ENCODE measurements around the gene ARHGEF7.

ARHGEF7 gene

GRCh38 chr13:111259058-111259457 is 143.9 kb downstream of the ARHGEF7 start:
- Histone ChIP-seq H3K4me3 (ENCODE audit: insufficient read length, low read depth) (no peak overlapping the region), H3K27me3 (ENCODE audit: insufficient read depth, insufficient read length) (no peaks in the 10 kb centered on the region), H3K9me3 (ENCODE audit: insufficient read depth, low read length) (peaks cover 7% of the 10 kb centered on the region; the same call in 1 of the 2 replicates), H3K36me3 (ENCODE audit: insufficient read depth, insufficient read length, low read length) (peaks cover 44% of the 10 kb centered on the region), H3K9ac (ENCODE audit: insufficient read length, low read depth) (no peak overlapping the region), H3K4me1 (ENCODE audit: insufficient read depth, insufficient read length) (no peaks in the 10 kb centered on the region)
- DNase-seq (ENCODE audit: low read depth, low spot score), result no peak
- TF ChIP-seq ZNF274 (IDR thresholded peaks at IDR 0.05; ENCODE audit: low read depth, low read length), result no peak
- TF ChIP-seq YY1 (IDR thresholded peaks at IDR 0.05; ENCODE audit: insufficient read depth, insufficient read length), result no peak
- no peak for TF ChIP-seq SUZ12 (IDR thresholded peaks at IDR 0.05; ENCODE audit: extremely low read depth, insufficient read depth, insufficient read length)

DNA sequence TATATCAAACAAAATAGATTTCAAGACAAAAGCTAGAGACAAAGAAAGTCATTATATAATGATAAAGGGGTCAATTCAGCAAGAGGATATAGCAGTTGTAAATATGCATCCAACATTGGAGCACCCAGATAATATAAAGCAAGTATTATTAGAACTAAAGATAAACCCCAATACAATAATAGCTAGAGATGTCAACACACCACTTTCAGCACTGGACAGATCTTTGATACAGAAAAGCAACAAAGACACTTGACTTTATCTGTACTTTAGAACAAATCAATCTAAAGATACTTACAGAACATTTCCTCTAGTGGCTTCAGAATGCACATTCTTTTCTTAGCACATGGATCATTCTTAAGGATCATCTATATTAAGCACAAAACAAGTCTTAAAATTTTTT is 146.2 kb downstream of the ARHGEF7 start:
- DNase-seq (ENCODE audit: low read depth, low spot score), result no peak
- Histone ChIP-seq H3K27me3 (ENCODE audit: insufficient read depth, insufficient read length) (no peaks in the 10 kb centered on the region), H3K9ac (ENCODE audit: insufficient read length, low read depth) (no peak overlapping the region), H3K4me3 (ENCODE audit: insufficient read length, low read depth) (no peak overlapping the region), H3K4me1 (ENCODE audit: insufficient read depth, insufficient read length) (no peaks in the 10 kb centered on the region), H3K36me3 (ENCODE audit: insufficient read depth, insufficient read length, low read length) (peaks cover 41% of the 10 kb centered on the region), H3K9me3 (ENCODE audit: insufficient read depth, low read length) (peaks cover 6% of the 10 kb centered on the region; the same call in 1 of the 2 replicates)
- no peak for TF ChIP-seq ZNF274 (IDR thresholded peaks at IDR 0.05; ENCODE audit: low read depth, low read length)
- no peak for TF ChIP-seq YY1 (IDR thresholded peaks at IDR 0.05; ENCODE audit: insufficient read depth, insufficient read length)
- no peak for TF ChIP-seq SUZ12 (IDR thresholded peaks at IDR 0.05; ENCODE audit: extremely low read depth, insufficient read depth, insufficient read length)

- Histone ChIP-seq H3K4me3 (ENCODE audit: insufficient read length, low read depth) (no peak overlapping the region), H3K9ac (ENCODE audit: insufficient read length, low read depth) (no peak overlapping the region), H3K9me3 (ENCODE audit: insufficient read depth, low read length) (peaks cover 6% of the 10 kb centered on the region; the same call in 1 of the 2 replicates), H3K4me1 (ENCODE audit: insufficient read depth, insufficient read length) (no peaks in the 10 kb centered on the region), H3K27me3 (ENCODE audit: insufficient read depth, insufficient read length) (no peaks in the 10 kb centered on the region), H3K36me3 (ENCODE audit: insufficient read depth, insufficient read length, low read length) (peaks cover 43% of the 10 kb centered on the region)
- no peak for TF ChIP-seq YY1 (IDR thresholded peaks at IDR 0.05; ENCODE audit: insufficient read depth, insufficient read length)
- TF ChIP-seq ZNF274 (IDR thresholded peaks at IDR 0.05; ENCODE audit: low read depth, low read length), result no peak
- TF ChIP-seq SUZ12 (IDR thresholded peaks at IDR 0.05; ENCODE audit: extremely low read depth, insufficient read depth, insufficient read length), result no peak
- no peak for DNase-seq (ENCODE audit: low read depth, low spot score)
These were observed 147.2 kb downstream of the ARHGEF7 start for GRCh38 chr13:111262281-111262680.

DNA sequence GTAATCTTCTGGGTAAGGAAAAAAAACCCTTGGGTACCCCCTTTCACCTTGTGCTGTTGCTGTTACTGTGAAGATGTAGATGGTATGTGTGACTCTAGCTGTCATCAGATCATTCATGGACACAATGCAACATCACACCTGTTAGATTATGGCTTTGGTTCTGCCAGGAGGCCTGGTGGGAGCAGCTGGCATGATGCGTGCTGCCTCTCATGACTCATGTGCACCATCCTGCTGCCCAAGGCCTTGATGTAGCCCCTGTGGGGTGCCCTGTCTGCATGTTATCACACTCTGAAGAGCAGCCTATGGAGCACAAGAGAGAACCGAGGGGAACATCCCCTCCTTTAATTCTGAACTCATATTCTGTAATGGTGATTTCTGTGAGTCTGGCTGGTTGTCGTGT is 147.6 kb downstream of the ARHGEF7 start:
- no peaks in the 10 kb centered on the region for H3K4me1 ChIP-seq (ENCODE audit: insufficient read depth, insufficient read length)
- peaks cover 2% of the 10 kb centered on the region; the same call in 1 of the 2 replicates for H3K9me3 ChIP-seq (ENCODE audit: insufficient read depth, low read length)
- H3K9ac ChIP-seq (ENCODE audit: insufficient read length, low read depth), result no peak overlapping the region
- no peak for DNase-seq (ENCODE audit: low read depth, low spot score)
- H3K27me3 ChIP-seq (ENCODE audit: insufficient read depth, insufficient read length), result no peaks in the 10 kb centered on the region
- no peak overlapping the region for H3K4me3 ChIP-seq (ENCODE audit: insufficient read length, low read depth)
- H3K36me3 ChIP-seq (ENCODE audit: insufficient read depth, insufficient read length, low read length), result peaks cover 43% of the 10 kb centered on the region
- no peak for TF ChIP-seq YY1 (IDR thresholded peaks at IDR 0.05; ENCODE audit: insufficient read depth, insufficient read length)
- TF ChIP-seq SUZ12 (IDR thresholded peaks at IDR 0.05; ENCODE audit: extremely low read depth, insufficient read depth, insufficient read length), result no peak
- TF ChIP-seq ZNF274 (IDR thresholded peaks at IDR 0.05; ENCODE audit: low read depth, low read length), result no peak

GRCh38 chr13:111263566-111263965 is 148.5 kb downstream of the ARHGEF7 start:
- Histone ChIP-seq H3K36me3 (ENCODE audit: insufficient read depth, insufficient read length, low read length) (peaks cover 41% of the 10 kb centered on the region), H3K9ac (ENCODE audit: insufficient read length, low read depth) (no peak overlapping the region), H3K4me3 (ENCODE audit: insufficient read length, low read depth) (no peak overlapping the region), H3K27me3 (ENCODE audit: insufficient read depth, insufficient read length) (no peaks in the 10 kb centered on the region), H3K4me1 (ENCODE audit: insufficient read depth, insufficient read length) (no peaks in the 10 kb centered on the region), H3K9me3 (ENCODE audit: insufficient read depth, low read length) (no peaks in the 10 kb centered on the region)
- DNase-seq (ENCODE audit: low read depth, low spot score), result no peak
- TF ChIP-seq ZNF274 (IDR thresholded peaks at IDR 0.05; ENCODE audit: low read depth, low read length) (no peak), SUZ12 (IDR thresholded peaks at IDR 0.05; ENCODE audit: extremely low read depth, insufficient read depth, insufficient read length) (no peak), YY1 (IDR thresholded peaks at IDR 0.05; ENCODE audit: insufficient read depth, insufficient read length) (no peak)

DNA sequence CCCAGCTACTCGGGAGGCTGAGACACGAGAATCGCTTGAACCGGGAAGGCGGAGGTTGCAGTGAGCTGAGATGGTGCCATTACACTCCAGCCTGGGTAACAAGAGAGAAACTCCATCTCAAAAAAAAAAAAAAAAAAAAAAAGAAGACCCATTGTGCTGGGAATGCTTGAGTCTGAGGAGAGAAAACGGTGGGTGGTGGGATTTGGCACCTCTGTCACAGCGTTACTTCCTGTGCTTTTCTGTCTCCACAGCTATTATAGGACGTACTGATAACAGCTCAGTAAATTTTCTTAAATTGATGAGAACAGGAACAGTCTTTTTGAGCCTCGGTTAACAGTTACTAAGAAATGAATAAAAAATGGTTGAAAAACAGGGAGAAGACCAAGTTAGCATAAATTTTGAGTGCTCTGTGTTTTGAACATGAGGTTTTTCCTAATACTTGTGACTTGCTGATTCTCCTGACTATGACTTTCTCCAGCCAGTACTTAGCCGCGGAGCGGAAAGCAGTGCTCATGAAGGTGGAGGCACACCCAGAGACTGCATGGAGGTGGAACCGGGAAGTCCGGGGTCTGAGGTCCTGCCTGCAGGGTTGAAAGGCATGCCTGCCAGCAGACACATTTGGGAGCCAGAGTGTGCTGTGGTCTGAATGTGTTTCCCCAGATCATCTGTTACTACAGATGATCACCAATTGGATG is 150.0 kb downstream of the ARHGEF7 start:
- H3K4me3 ChIP-seq (ENCODE audit: insufficient read length, low read depth), result no peak overlapping the region
- H3K36me3 ChIP-seq (ENCODE audit: insufficient read depth, insufficient read length, low read length), result peaks cover 45% of the 10 kb centered on the region
- no peak overlapping the region for H3K9ac ChIP-seq (ENCODE audit: insufficient read length, low read depth)
- no peaks in the 10 kb centered on the region for H3K9me3 ChIP-seq (ENCODE audit: insufficient read depth, low read length)
- no peaks in the 10 kb centered on the region for H3K4me1 ChIP-seq (ENCODE audit: insufficient read depth, insufficient read length)
- TF ChIP-seq SUZ12 (IDR thresholded peaks at IDR 0.05; ENCODE audit: extremely low read depth, insufficient read depth, insufficient read length) (no peak), YY1 (IDR thresholded peaks at IDR 0.05; ENCODE audit: insufficient read depth, insufficient read length) (no peak), ZNF274 (IDR thresholded peaks at IDR 0.05; ENCODE audit: low read depth, low read length) (no peak)
- H3K27me3 ChIP-seq (ENCODE audit: insufficient read depth, insufficient read length), result no peaks in the 10 kb centered on the region
- no peak for DNase-seq (ENCODE audit: low read depth, low spot score)

GRCh38 chr13:111265701-111266035 is 150.6 kb downstream of the ARHGEF7 start:
- no peaks in the 10 kb centered on the region for H3K4me1 ChIP-seq (ENCODE audit: insufficient read depth, insufficient read length)
- H3K9ac ChIP-seq (ENCODE audit: insufficient read length, low read depth), result no peak overlapping the region
- no peaks in the 10 kb centered on the region for H3K9me3 ChIP-seq (ENCODE audit: insufficient read depth, low read length)
- H3K36me3 ChIP-seq (ENCODE audit: insufficient read depth, insufficient read length, low read length), result peaks cover 46% of the 10 kb centered on the region
- no peak for DNase-seq (ENCODE audit: low read depth, low spot score)
- H3K27me3 ChIP-seq (ENCODE audit: insufficient read depth, insufficient read length), result no peaks in the 10 kb centered on the region
- TF ChIP-seq YY1 (IDR thresholded peaks at IDR 0.05; ENCODE audit: insufficient read depth, insufficient read length), result no peak
- TF ChIP-seq ZNF274 (IDR thresholded peaks at IDR 0.05; ENCODE audit: low read depth, low read length), result no peak
- no peak for TF ChIP-seq SUZ12 (IDR thresholded peaks at IDR 0.05; ENCODE audit: extremely low read depth, insufficient read depth, insufficient read length)
- no peak overlapping the region for H3K4me3 ChIP-seq (ENCODE audit: insufficient read length, low read depth)
